ENCODE data around the gene RAB3IL1. TPM values are rescaled to one million over a fixed set of nuclear protein-coding genes. Genes with fewer than 3 reads are reported as not detected.

The RAB3IL1 gene
- polyA plus RNA-seq, 3 donors: 0.13 TPM; not detected in 2

- H3K36me3 ChIP-seq (replicated peaks in 1 of 2; ENCODE audit: control insufficient read depth in 1 of 2, insufficient read depth in 2 of 2, low read length in 2 of 2): no peaks in the 10 kb centered on the region
- Mint-ChIP-seq H3K4me1 (peaks cover 3% of the 10 kb centered on the region), H3K4me3 (no peak overlapping the region), H3K27ac (no peak overlapping the region), H3K27me3 (ENCODE audit: low read depth in 3 of 3) (peaks cover 2 to 25% (median 10%) of the 10 kb centered on the region in 3 donors), H3K9me3 (peaks cover 7 to 22% (median 13%) of the 10 kb centered on the region in 7 donors), H3K36me3 (no peaks in the 10 kb centered on the region)
- H4K20me1 ChIP-seq (ENCODE audit: insufficient read depth, low read length): no peaks in the 10 kb centered on the region
- H3K4me1 ChIP-seq (ENCODE audit: control insufficient read depth in 1 of 2, insufficient read depth in 2 of 2, low read length in 2 of 2): no peaks in the 10 kb centered on the region
- DNase-seq: no peak
- H3K9me3 ChIP-seq (replicated peaks in 1 of 2; ENCODE audit: control insufficient read depth in 1 of 2, insufficient read depth in 1 of 2, low read length in 2 of 2): peaks cover 0 to 13% of the 10 kb centered on the region in 2 donors
- H3K4me2 ChIP-seq (replicated peaks; ENCODE audit: extremely low read depth, low read length, poor library complexity, severe bottlenecking): no peak overlapping the region
- no peak overlapping the region for H3K4me3 ChIP-seq (replicated peaks in 1 of 3; ENCODE audit: low read depth in 2 of 3, low read length in 3 of 3)
- peaks cover 0 to 4% of the 10 kb centered on the region in 2 donors for H3K27me3 ChIP-seq (ENCODE audit: control insufficient read depth in 2 of 2, insufficient read depth in 2 of 2, low read length in 2 of 2)
- intact Hi-C loops (cut with micrococcal nuclease): no loop called here
- no peaks in the 10 kb centered on the region for H3K79me2 ChIP-seq (ENCODE audit: insufficient read depth, low read length)
- TF ChIP-seq, protein P1, sequence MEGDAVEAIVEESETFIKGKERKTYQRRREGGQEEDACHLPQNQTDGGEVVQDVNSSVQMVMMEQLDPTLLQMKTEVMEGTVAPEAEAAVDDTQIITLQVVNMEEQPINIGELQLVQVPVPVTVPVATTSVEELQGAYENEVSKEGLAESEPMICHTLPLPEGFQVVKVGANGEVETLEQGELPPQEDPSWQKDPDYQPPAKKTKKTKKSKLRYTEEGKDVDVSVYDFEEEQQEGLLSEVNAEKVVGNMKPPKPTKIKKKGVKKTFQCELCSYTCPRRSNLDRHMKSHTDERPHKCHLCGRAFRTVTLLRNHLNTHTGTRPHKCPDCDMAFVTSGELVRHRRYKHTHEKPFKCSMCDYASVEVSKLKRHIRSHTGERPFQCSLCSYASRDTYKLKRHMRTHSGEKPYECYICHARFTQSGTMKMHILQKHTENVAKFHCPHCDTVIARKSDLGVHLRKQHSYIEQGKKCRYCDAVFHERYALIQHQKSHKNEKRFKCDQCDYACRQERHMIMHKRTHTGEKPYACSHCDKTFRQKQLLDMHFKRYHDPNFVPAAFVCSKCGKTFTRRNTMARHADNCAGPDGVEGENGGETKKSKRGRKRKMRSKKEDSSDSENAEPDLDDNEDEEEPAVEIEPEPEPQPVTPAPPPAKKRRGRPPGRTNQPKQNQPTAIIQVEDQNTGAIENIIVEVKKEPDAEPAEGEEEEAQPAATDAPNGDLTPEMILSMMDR (IDR thresholded peaks at IDR 0.05): no peak
- H3K27ac ChIP-seq (ENCODE audit: low read depth in 1 of 2, low read length in 2 of 2): no peak overlapping the region
- no peak overlapping the region for H3K9ac ChIP-seq (ENCODE audit: insufficient read depth, low read length, poor library complexity, severe bottlenecking)
- 89% methylated on average over 9 of the region's 10 CpGs for WGBS (ENCODE audit: insufficient coverage)
- H2AFZ ChIP-seq (ENCODE audit: insufficient read depth, low read depth, low read length, poor library complexity, severe bottlenecking): no peak overlapping the region
These were observed 23.1 kb upstream of the RAB3IL1 start for GRCh38 chr11:61940466-61940865.

DNA sequence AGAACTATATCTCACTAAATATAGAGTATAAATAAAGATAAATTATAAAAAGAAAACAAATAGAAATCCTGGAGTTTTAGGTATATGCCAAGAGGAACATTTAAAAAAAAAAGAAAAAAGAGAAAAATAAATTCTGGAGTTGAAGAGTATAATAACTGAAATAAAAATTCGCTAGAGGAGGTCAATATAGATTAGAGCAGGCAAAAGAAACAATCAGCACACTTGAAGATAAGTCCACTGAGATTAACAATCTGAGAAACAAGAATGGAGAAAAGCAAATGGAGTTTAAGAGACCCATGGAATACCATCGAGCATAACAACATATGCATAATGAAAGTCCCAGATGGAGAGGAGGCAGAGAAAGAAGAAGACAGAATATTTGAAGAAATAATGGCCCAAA lies 18.5 kb upstream of the RAB3IL1 start:
- H3K36me3 ChIP-seq (replicated peaks in 1 of 2; ENCODE audit: control insufficient read depth in 1 of 2, insufficient read depth in 2 of 2, low read length in 2 of 2): no peaks in the 10 kb centered on the region
- Mint-ChIP-seq H3K9me3 (peaks cover 9 to 26% (median 18%) of the 10 kb centered on the region in 7 donors), H3K4me3 (no peak overlapping the region), H3K36me3 (no peaks in the 10 kb centered on the region), H3K4me1 (no peaks in the 10 kb centered on the region), H3K27ac (no peak overlapping the region), H3K27me3 (ENCODE audit: low read depth in 3 of 3) (peaks cover 12 to 39% (median 13%) of the 10 kb centered on the region in 3 donors)
- TF ChIP-seq, protein P1 (IDR thresholded peaks at IDR 0.05): no peak
- no peaks in the 10 kb centered on the region for H3K4me1 ChIP-seq (ENCODE audit: control insufficient read depth in 1 of 2, insufficient read depth in 2 of 2, low read length in 2 of 2)
- H2AFZ ChIP-seq (ENCODE audit: insufficient read depth, low read depth, low read length, poor library complexity, severe bottlenecking): no peak overlapping the region
- intact Hi-C loops (cut with micrococcal nuclease): no loop called here
- peaks cover 2 to 4% of the 10 kb centered on the region in 2 donors for H3K27me3 ChIP-seq (ENCODE audit: control insufficient read depth in 2 of 2, insufficient read depth in 2 of 2, low read length in 2 of 2)
- no peaks in the 10 kb centered on the region for H3K79me2 ChIP-seq (ENCODE audit: insufficient read depth, low read length)
- H3K9me3 ChIP-seq (replicated peaks in 1 of 2; ENCODE audit: control insufficient read depth in 1 of 2, insufficient read depth in 1 of 2, low read length in 2 of 2): peaks cover 0 to 17% of the 10 kb centered on the region in 2 donors
- no peaks in the 10 kb centered on the region for H4K20me1 ChIP-seq (ENCODE audit: insufficient read depth, low read length)
- no peak overlapping the region for H3K27ac ChIP-seq (ENCODE audit: low read depth in 1 of 2, low read length in 2 of 2)
- no peak overlapping the region for H3K9ac ChIP-seq (ENCODE audit: insufficient read depth, low read length, poor library complexity, severe bottlenecking)
- WGBS (ENCODE audit: insufficient coverage): no CpG with 5 or more reads among the region's 2 CpGs
- DNase-seq: no peak
- H3K4me2 ChIP-seq (replicated peaks; ENCODE audit: extremely low read depth, low read length, poor library complexity, severe bottlenecking): no peak overlapping the region
- H3K4me3 ChIP-seq (replicated peaks in 1 of 3; ENCODE audit: low read depth in 2 of 3, low read length in 3 of 3): no peak overlapping the region
